ENCODE results near the gene WDCP.

GRCh38 chr2:24075259-24075658 is 28.1 kb upstream of the WDCP start:
- TF ChIP-seq POLR2A (IDR thresholded peaks at IDR 0.05; ENCODE audit: low read depth, low read length) (no peak), TAF1 (IDR thresholded peaks at IDR 0.05; ENCODE audit: borderline replicate concordance, low read depth, low read length) (no peak)

Measured in GM12892 (cell line).